Measurements from ENCODE around the gene TDRD6.

The TDRD6 gene

DNA sequence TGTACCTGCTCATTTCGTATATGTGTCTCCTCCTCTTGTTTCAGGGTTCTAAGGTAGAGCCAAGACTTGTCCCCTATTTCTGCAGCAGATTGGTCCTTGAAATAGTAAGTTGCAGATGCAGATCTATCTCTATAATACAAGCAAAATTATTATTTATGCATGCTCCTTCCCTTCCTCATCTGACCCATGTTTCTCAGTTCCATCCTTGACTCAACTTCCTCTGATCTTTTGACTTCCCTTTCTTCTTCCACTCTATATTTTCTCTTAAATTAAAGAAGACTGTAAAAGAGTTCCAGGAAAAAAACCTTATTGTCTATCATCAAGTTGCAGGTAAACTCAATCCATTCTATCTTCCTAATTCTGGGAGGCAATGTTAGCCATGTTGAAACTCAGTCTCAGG lies 23.8 kb downstream of the TDRD6 start:
- no peak for DNase-seq (ENCODE audit: extremely low spot score)
- POLR2A ChIA-PET: no interaction called here
- CTCF ChIA-PET: interaction anchor here (0.6 kb wide), 1 partner anchor 10 kb away, joined by 3 read pairs; no protein-coding TSS in a partner anchor
- TF ChIP-seq LEF1 (IDR thresholded peaks at IDR 0.05; ENCODE audit: borderline replicate concordance): no peak
- no peak for TF ChIP-seq FOXA1 (IDR thresholded peaks at IDR 0.05)
- TF ChIP-seq NFRKB (IDR thresholded peaks at IDR 0.05): no peak
- TF ChIP-seq BHLHE40 (IDR thresholded peaks at IDR 0.05; ENCODE audit: borderline replicate concordance): no peak
- no peak for TF ChIP-seq SUZ12 (IDR thresholded peaks at IDR 0.05)
- TF ChIP-seq FOXM1 (IDR thresholded peaks at IDR 0.05; ENCODE audit: borderline replicate concordance): no peak
- TF ChIP-seq FOXK2 (IDR thresholded peaks at IDR 0.05): no peak
- TF ChIP-seq, protein P1, sequence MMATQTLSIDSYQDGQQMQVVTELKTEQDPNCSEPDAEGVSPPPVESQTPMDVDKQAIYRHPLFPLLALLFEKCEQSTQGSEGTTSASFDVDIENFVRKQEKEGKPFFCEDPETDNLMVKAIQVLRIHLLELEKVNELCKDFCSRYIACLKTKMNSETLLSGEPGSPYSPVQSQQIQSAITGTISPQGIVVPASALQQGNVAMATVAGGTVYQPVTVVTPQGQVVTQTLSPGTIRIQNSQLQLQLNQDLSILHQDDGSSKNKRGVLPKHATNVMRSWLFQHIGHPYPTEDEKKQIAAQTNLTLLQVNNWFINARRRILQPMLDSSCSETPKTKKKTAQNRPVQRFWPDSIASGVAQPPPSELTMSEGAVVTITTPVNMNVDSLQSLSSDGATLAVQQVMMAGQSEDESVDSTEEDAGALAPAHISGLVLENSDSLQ (IDR thresholded peaks at IDR 0.05): no peak
- no peak for TF ChIP-seq L3MBTL2 (conservative IDR thresholded peaks at IDR 0.05)
- no peak for TF ChIP-seq ZNF384 (IDR thresholded peaks at IDR 0.05)
- TF ChIP-seq ELF4 (IDR thresholded peaks at IDR 0.05): no peak
- TF ChIP-seq ARNT (IDR thresholded peaks at IDR 0.05): no peak
- no peak for TF ChIP-seq CTBP1 (IDR thresholded peaks at IDR 0.05; ENCODE audit: borderline replicate concordance)
- TF ChIP-seq TARDBP (IDR thresholded peaks at IDR 0.05): no peak
- TF ChIP-seq SP1 (IDR thresholded peaks at IDR 0.05): no peak
- no peak for TF ChIP-seq HDGF (IDR thresholded peaks at IDR 0.05; ENCODE audit: borderline replicate concordance)

DNA sequence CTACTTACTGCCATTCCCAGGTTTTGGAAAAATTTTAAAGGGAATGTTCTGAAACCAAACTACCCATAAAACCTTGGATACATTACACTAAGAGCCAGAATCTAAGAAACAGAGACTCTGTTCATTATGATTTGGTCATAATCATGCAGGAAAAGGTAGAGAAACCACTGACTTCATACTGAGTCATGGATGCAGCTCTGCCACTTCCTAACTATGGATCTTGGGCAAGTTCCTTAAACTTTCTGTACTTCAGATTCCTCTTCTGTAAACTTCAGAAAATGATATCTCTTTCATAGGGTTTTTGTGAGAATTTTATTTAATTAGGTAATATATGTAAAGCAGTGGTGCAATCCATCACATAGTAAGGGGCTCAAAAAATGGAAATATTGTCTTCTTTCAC lies 27.5 kb downstream of the TDRD6 start:
- no peak for DNase-seq (ENCODE audit: extremely low spot score)
- TF ChIP-seq L3MBTL2 (conservative IDR thresholded peaks at IDR 0.05) (no peak), ZNF384 (IDR thresholded peaks at IDR 0.05) (no peak), HDGF (IDR thresholded peaks at IDR 0.05; ENCODE audit: borderline replicate concordance) (no peak), FOXM1 (IDR thresholded peaks at IDR 0.05; ENCODE audit: borderline replicate concordance) (no peak), SP1 (IDR thresholded peaks at IDR 0.05) (no peak), BHLHE40 (IDR thresholded peaks at IDR 0.05; ENCODE audit: borderline replicate concordance) (no peak), SUZ12 (IDR thresholded peaks at IDR 0.05) (no peak), NFRKB (IDR thresholded peaks at IDR 0.05) (no peak), CTBP1 (IDR thresholded peaks at IDR 0.05; ENCODE audit: borderline replicate concordance) (no peak), FOXK2 (IDR thresholded peaks at IDR 0.05) (no peak)
- TF ChIP-seq, protein P1 (IDR thresholded peaks at IDR 0.05): no peak
- ChIA-PET CTCF (no interaction called here), POLR2A (no interaction called here)

DNA sequence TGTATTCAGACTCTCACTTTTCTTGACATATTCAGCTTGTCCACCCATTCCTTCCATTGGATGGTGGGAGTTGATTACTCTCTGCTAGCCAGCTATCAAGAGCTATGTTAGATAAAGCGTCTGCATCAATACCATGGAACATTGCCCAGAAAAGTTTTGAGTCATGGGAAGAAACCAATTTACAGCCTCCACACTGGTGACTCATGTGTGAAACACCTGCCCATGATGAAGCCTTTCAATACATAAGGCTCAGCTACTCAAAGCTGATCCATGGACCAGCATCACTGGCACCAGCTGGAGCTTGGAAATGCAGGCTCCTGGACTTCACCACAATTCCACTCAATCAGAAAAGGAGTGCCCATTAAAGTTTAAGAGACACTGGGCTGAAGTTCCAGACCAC lies 31.4 kb downstream of the TDRD6 start:
- CTCF ChIA-PET: no interaction called here

DNA sequence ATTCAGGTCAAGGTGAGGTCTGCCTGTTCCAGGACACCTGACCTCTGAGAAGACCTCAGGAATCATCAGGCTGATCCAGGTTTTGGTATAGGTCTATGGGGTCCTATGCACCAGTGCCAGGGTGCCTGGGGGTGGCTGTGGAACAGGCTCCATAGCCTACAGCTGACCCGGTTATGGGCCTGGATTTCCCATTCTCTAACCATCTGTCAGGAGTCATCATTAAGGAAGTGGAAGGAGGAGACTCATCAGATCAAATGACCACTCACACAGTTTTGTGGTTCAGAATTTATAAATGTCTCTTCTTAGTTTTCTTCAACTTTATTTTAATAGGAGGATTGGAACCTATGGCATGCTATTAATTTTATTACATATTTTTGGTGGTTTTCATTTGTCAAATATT lies 32.7 kb downstream of the TDRD6 start:
- TF ChIP-seq CTBP1 (IDR thresholded peaks at IDR 0.05; ENCODE audit: borderline replicate concordance) (no peak), HDGF (IDR thresholded peaks at IDR 0.05; ENCODE audit: borderline replicate concordance) (no peak), SUZ12 (IDR thresholded peaks at IDR 0.05) (no peak), FOXA1 (IDR thresholded peaks at IDR 0.05) (no peak), NFRKB (IDR thresholded peaks at IDR 0.05) (no peak), ZNF384 (IDR thresholded peaks at IDR 0.05) (no peak), ELF4 (IDR thresholded peaks at IDR 0.05) (no peak), SP1 (IDR thresholded peaks at IDR 0.05) (no peak), L3MBTL2 (conservative IDR thresholded peaks at IDR 0.05) (no peak), BHLHE40 (IDR thresholded peaks at IDR 0.05; ENCODE audit: borderline replicate concordance) (no peak), LEF1 (IDR thresholded peaks at IDR 0.05; ENCODE audit: borderline replicate concordance) (no peak), TARDBP (IDR thresholded peaks at IDR 0.05) (no peak), ARNT (IDR thresholded peaks at IDR 0.05) (no peak), FOXK2 (IDR thresholded peaks at IDR 0.05) (no peak), FOXM1 (IDR thresholded peaks at IDR 0.05; ENCODE audit: borderline replicate concordance) (no peak)
- TF ChIP-seq, protein P1 (IDR thresholded peaks at IDR 0.05): no peak
- no peak for DNase-seq (ENCODE audit: extremely low spot score)
- CTCF ChIA-PET: no interaction called here
- POLR2A ChIA-PET: no interaction called here

More for the DNA sequence above, 31.4 kb downstream of the TDRD6 start:
- no peak for TF ChIP-seq SP1 (IDR thresholded peaks at IDR 0.05)
- no peak for TF ChIP-seq ELF4 (IDR thresholded peaks at IDR 0.05)
- TF ChIP-seq ZNF384 (IDR thresholded peaks at IDR 0.05): no peak
- TF ChIP-seq CTBP1 (IDR thresholded peaks at IDR 0.05; ENCODE audit: borderline replicate concordance): no peak
- no peak for TF ChIP-seq L3MBTL2 (conservative IDR thresholded peaks at IDR 0.05)
- no peak for DNase-seq (ENCODE audit: extremely low spot score)
- POLR2A ChIA-PET: no interaction called here

DNA sequence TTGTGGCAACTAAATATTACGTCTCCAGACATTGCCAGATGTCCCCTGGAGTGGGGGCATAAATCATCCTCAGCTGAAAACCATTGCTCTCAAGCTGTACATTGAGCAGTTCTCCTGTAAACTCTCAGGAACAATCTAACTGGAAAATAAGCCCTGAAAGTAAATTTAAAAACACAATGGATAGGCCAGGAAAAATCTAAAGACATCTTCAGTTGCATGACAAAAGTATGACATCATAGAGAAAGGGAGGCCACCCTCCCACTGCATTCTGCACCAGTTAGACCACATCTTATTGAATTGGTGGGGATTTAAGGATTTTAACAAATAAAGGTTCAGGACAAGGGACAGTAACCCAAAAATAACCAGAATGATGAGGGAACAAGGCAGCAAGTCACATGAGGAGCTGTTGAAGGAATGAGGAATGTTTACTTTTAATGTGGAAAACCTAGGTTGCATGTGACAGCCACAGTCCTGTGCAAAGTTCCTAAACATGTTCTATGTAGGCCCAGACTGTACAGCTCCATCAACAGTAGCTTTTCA lies 42.2 kb downstream of the TDRD6 start:
- no peak for DNase-seq (ENCODE audit: extremely low spot score)
- no peak for TF ChIP-seq FOXK2 (IDR thresholded peaks at IDR 0.05)
- TF ChIP-seq SP1 (IDR thresholded peaks at IDR 0.05): no peak
- CTCF ChIA-PET: no interaction called here
- POLR2A ChIA-PET: no interaction called here

DNA sequence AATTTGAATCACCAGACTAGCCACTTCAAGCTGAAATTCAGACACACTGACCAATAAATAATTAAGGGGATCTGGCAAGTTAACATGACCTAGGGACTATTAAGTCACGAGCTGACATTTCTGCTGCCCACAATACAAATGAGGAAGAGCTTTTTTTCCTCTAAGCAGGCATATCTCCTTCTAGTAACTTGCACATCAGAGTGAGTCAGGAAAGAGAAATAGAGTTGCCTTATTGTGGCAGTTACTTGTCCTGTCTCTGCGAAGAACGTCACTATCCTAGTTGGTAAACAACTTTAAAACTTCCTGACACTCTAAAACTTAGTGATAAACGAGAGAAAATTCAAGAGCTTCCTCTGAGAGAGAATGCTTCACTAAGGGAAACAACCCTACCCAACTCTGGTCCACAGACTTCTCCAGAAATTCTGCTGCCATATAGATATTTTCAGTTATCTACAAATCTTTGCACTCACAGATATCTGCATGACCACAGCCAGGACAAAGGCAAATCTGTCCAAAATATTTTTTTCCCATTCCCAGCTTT lies 43.3 kb downstream of the TDRD6 start:
- TF ChIP-seq, protein P1 (IDR thresholded peaks at IDR 0.05): no peak
- TF ChIP-seq FOXA1 (IDR thresholded peaks at IDR 0.05) (no peak), FOXK2 (IDR thresholded peaks at IDR 0.05) (no peak), NFRKB (IDR thresholded peaks at IDR 0.05) (no peak), SP1 (IDR thresholded peaks at IDR 0.05) (no peak), LEF1 (IDR thresholded peaks at IDR 0.05; ENCODE audit: borderline replicate concordance) (no peak), ZNF384 (IDR thresholded peaks at IDR 0.05) (no peak), ELF4 (IDR thresholded peaks at IDR 0.05) (no peak), CTBP1 (IDR thresholded peaks at IDR 0.05; ENCODE audit: borderline replicate concordance) (no peak), ARNT (IDR thresholded peaks at IDR 0.05) (no peak), L3MBTL2 (conservative IDR thresholded peaks at IDR 0.05) (no peak), SUZ12 (IDR thresholded peaks at IDR 0.05) (no peak), TARDBP (IDR thresholded peaks at IDR 0.05) (no peak), BHLHE40 (IDR thresholded peaks at IDR 0.05; ENCODE audit: borderline replicate concordance) (no peak), HDGF (IDR thresholded peaks at IDR 0.05; ENCODE audit: borderline replicate concordance) (no peak), FOXM1 (IDR thresholded peaks at IDR 0.05; ENCODE audit: borderline replicate concordance) (no peak)
- POLR2A ChIA-PET: no interaction called here
- DNase-seq (ENCODE audit: extremely low spot score): no peak
- CTCF ChIA-PET: no interaction called here

Data from HEK293T (cell line).